AG08395 (cell line): ENCODE results near the gene HOXD11.

Experiments used
- DNase-seq: peaks from one replicate; pipeline ENCODE4 v3.0.0; 2012; ENCODE audit warnings: mixed read lengths, low spot score

Gene HOXD11

DNA sequence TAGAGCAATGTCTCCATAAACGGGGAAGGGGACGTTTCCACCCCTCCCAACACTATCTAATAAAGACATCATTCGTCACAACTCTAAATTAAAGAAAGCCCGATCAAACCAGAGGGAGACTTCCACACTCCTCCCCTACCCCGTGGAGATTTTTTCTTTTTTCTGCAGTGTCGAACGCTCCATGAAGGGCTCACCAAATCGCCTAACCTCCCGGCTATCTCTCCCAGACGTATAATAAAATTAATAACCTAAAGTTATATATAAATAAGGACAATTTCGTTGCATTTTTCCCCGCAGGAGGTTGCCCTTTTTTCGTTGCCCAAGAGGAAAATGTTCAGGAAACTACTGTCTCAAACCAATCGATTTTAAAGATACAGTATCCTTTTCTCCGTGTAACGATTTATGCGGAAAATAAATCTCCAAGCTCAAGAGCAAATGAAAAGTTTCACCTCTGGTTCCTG is 25.7 kb upstream of the HOXD11 start:
- no peak for DNase-seq

DNA sequence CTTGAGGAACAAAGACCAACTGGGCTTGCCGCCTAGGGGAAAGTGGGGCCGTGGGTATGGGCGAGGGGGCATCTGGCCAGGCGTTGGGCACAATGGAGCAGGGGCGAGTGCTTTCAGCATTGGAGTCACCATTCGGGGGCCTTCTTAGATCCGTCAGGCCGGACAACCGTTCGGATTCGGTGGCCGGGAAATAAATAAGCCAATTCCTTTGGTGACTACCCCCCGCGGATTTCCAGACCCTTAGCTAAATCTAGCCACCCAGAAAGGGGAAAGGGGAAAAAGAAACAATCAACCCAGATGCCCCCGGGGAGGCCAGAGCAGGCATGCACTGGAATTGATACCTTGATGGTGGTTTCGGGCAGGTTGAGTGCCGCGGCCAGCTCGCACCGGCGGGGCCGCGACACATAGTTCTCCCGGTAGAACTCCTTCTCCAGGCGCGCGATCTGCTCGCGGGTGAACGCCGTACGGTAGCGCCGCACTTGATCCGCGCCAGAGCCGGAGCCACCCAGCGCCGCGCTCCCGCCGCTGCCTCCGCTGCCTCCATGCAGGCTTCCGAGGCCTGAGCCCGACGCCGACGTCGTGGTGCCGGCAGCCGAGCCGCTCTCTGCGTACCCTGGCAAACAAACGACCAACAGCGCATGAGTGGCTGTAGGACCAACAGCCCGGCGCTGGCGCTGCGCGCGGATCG is 25.1 kb upstream of the HOXD11 start:
- DNase-seq: no peak

DNA sequence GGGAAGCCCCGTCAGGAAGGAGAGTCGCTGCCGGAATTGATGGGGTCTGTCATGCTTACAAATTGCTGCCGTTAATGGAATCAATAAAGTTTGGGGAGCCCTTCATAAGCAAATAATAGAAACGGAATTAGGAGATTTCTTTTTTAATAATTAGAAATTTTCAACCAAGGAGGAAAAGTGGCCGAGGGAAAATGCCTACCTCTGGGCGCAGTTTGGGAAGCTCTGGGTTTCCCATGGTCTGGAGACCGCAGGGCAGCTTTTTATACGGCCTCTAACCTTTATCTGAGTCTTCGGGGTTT is 24.6 kb upstream of the HOXD11 start:
- DNase-seq: no peak

DNA sequence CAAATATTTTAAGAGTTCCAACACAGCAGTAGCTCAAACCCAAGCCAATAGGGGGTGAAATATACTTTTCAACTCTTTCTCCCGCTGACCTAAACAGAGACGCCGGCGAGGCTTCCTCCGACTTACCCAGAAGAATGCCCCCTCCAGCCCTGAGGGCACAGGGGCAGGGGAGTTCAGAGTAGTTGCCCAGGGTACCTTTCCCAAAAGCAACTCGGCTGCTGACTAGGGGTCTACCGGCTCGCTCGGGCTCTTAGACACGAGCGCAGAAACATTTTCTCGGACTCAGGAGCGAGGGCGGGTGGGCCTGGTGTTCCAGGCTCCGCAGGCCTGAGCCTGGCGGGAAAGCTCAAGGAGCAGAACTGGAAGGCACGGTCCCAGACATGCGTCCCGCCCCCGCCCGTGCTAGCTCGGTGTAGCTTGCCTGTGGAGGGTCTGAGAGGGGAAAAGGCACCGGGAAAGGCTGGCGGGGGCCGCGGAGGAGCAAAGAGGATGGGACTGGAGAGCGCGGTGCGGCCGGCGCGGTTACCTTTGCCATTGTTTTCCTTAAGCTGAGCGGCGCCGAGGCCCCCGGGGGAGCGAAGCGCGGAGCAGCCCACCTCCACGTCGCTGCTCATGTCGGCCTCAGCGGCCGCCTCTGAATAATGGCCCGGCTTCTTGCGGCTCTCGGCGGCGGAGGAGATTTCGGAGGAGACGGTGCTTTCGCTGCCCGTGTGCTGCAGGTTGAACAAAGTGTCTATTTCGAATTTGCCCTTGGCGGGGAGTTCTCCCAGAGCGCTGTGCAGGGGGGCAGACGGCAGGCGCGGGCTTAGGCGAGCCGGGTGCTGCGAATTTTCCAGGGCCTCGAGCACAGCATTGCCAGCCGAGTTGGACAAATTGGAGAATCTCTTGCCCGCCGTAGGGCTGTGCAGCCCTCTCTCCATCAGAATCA is 24.0 kb upstream of the HOXD11 start:
- no peak for DNase-seq

DNA sequence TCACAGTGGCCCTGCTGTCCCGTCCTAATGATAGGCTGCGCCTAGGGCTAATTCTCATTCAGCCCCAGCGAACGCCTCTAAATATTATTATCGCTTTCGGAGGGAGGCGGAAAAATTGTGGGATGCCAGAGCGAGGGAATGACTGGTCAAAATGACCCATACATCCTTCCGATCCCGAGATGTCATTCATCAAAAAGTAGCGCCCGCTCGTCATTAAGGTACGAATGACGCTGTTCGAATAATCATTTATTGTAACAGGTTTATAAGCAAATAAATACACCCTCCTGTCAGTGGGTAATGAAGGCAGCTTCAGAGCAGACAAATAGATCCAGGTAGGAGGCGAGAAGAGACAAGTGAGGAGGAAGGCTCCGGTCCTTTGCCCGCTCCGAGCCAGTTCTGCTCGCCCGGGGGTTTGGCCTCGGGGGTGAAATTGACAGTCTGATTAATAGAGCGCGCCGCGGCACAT is 23.3 kb upstream of the HOXD11 start, which contains the start of gene EVX2:
EVX2 (minus strand) TSS at position 167 of the 466 bp plus-strand sequence. CDS start 186 bp downstream, outside the sequence.
- no peak for DNase-seq

DNA sequence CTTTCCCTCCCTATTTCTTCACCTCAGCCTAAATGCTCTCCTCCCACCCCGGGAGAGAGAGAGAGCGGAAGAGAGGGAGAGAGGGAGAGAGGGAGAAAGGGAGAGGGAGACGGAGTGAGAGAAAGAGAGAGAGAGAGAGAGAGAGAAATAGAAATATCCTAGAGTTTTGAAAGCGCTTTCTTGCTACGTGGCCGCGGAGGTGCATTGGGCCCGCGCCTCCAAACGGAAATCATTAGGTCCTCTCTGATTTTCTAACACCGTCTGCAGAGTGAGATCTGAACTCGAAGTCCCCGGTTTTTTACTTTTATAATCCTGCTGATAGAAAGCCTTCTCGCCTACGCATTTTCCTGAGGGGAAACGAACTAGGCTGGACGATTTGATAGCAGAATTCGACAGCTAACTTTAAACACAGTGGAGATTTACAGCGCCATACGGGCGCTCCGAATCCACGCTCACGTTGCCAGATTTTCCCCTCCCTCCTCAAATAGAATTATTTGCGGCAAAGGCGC is 22.4 kb upstream of the HOXD11 start:
- DNase-seq: no peak

DNA sequence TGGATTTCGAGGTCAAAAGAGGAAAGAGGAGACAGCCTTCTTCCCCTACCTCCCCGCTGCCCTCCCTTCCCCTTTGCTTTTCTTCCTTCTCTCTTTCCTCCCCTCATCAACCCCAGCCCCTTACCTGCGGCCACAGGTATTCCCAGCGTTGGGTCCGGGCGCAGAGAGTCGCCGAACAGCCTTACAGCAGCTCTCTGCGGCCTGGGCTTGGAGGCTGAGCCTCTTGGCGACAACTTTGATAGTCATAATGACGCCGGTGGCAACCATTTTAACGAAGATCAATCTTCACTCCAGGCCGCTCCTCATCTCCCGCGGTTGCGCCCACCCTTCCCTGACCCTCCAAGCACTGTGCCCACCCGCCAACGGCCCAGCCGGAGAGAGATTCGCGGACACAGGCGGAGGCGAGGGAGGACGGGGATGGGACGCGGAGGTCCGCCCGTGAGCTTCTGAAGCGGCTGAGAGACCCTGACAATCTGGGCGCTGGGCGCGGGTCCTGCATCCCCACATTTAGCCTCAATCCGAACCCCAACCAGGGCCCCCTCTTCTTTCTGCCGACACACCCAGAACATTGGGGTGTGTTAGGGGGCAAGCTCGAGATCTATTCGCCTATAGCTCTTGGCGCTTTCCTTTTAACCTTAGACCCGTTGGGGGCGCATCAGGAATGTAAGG is 21.8 kb upstream of the HOXD11 start:
- no peak for DNase-seq

DNA sequence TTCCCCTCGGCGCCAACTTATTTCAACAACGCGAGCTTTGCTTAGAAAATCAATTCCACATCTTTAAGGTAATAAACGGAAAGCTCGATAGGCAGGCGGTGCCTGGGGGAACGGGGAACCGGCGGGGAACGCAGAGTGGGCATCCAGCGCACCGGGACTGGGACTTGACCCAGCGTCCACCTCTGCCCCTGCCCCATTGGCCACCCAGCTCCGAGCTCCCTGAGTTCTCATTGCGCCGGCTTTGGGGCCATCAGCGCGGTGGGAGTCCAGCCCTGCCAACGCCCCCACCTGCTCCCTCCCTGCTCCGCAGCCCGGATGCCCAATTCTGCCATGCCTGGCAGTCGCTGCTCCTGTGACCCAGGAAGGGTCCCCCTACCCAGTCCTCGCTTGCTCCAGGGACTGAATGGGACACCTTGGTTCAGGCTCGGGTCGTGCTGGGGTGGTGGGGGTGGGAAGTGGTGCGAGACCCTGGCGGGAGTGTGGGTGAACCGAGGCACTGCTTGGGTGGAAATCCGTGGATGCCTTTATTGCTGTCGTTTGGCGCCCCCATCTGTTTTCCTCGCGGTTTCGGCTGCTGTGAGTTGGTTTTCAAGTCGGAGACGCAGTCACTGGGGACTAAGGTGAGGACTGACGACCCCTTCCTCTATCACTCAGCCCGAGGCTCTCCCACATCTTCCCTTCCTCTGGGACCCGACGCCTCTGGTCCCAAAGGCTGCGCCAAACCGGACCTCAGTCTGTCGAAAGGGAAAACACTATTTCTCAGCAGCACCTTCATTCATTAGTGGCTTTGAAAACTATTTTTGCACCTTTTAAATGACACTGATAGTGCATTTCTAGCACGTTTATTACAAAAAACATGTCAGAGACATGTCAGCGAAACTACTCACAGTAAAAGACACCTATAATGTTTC is 21.0 kb upstream of the HOXD11 start:
- peak; percentile 40 for DNase-seq

DNA sequence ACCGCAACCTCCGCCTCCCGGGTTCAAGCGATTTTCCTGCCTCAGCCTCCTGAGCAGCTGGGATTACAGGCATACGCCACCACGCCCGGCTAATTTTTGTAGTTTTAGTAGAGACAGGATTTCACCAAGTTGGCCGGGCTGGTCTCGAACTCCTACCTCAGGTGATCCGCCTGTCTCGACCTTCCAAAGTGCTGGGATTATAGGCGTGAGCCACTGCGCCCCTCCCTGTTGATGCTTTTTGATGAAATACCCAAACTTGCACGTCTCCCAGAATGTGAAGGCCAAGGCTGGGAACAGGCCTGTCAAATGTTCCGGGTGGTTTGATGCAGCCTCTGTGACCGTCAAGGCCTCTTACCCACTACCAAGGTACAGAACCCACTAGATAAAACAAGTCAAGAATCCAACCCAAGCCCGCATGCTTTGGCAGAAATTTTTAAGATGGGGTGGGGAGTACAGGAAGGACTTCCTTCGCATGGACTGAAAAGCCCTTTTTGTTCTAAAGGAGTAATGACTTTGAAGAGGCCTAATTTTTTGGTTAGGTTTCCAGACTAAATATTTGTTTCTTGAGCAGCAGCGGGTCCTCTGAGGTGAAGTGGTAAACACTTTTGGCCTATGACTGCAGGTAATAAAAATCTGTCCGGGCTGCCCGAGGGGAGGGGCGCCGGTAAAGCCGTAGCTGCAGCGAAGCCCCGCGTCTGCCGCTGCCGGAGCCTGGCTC is 19.6 kb upstream of the HOXD11 start:
- DNase-seq: no peak

DNA sequence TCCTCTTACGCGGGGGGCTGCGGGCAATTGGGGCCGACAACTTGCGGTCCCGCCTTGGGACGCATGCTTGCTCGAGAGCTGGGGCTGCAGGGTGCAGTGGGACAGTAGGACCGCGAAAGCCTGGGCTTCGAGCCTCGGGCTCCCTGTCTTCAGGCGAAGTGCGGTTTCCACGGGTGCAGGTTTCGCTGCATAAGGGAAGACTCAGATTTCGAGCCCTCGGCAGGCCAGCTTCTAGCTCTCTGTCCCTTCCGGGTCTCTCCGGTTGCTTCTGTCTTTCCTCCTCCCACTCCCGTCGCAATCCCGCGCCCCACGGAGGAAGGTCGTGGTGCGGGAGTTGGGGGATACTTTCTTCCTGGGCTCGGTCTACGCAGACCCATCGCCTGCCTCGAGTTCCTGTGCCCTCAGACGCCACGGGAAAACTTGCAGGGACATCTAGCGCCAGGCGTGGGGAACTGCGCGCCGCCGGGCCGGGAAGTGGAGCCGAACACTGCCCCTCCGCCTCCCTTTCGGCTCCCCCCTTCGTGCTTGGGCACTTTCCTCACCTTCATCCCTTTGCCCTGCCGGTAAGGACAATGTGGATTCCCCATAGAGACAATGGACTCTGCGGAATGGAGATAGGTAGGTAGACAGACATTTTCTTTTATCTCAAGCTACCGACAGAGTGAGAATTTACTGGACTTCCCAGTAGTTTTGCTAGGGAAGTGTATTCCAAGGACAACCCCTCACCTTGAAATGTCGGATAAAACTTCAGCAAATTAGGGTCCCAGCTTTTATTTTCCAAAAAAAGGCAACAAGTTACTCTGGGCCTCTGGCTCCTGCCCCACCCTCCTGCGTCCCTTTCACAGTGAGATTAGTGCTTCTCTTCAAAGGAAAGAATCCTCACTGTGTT is 18.8 kb upstream of the HOXD11 start:
- DNase-seq: peak; percentile 72

DNA sequence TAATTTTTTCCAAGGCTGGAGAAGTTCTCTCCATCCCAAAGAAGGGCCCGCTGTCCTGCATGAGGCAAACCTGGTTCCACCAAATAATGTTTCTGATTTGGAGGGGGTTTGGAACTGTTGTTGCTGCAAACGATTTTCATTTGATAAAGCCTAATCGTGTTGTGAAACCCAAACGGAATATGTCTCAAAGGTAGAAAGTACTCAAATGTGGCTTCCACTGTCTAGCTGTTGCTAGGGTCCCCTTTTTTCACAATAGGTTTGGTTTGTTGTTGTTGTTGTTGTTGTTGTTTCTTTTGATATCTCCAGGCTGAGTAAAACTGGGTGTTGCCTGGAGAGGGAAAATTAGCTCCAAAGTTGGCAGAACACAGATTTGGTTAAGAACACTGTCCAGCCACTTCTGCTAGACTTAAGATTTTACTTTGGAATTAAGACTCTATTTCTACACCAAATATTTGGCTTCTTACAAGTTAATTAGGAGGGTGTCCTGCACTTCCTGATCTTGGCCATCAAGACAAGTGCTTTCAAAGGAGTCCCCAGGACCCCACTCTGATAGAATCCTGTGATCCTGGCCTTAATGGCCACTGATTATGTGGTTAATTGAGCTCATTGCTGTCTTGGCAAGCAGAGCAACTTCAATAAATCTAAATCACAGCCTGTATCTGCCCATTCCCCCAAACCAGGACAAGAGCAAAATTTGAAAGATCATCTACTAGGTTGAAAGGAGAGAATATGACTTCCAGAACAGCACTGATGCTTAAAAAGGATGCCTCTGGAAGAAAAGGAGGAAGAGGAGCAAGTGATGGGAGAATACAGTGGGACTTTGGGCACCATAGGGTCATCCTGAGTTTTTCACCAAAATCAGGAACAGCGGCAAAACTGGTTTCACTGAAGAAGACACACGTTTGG is 17.9 kb upstream of the HOXD11 start:
- no peak for DNase-seq

DNA sequence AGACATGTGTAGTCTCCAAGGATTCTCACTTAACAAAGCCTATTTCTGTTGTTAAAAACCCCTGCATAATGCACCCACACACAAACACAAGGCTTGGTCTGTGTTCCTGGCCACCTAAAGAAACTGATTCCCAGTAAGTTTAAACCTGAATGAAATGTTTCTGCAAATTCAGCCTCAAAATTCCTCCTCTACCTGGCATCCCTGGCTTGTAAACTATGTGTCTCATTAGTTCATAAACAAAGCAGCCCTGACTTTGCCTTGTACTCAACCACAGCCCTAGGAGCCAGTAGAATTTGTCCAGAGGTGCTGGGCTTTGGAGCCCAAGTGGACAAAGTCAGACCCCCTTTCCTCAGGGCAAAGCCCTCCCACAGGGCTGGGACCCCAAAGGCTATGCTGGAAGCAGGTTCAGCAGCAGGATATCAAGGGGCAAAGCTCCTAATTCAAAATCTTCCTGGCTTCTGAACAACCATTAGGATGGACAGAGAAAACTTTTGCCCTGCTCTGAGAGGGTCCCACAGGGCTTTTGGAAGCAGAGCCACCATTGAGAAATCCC is 17.2 kb upstream of the HOXD11 start:
- no peak for DNase-seq

DNA sequence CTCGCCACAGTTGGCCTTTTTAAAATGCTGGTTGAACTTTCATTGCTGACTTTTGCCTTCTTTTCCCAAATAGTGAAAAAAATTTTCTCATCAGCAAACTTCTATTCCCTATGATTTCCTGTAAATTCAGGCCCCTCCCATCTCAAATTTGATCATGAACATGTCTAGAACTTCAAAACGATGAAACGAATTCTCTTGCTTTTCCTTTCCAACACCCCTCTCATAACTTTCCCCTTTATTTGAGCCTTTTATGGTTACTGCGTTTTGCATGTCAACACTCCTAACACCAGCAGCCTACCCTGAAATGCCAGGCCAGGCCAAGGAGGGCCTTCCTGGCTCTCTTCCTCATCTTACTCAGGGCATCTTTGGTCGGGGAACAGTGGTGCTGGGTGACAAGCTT is 16.2 kb upstream of the HOXD11 start:
- DNase-seq: no peak

DNA sequence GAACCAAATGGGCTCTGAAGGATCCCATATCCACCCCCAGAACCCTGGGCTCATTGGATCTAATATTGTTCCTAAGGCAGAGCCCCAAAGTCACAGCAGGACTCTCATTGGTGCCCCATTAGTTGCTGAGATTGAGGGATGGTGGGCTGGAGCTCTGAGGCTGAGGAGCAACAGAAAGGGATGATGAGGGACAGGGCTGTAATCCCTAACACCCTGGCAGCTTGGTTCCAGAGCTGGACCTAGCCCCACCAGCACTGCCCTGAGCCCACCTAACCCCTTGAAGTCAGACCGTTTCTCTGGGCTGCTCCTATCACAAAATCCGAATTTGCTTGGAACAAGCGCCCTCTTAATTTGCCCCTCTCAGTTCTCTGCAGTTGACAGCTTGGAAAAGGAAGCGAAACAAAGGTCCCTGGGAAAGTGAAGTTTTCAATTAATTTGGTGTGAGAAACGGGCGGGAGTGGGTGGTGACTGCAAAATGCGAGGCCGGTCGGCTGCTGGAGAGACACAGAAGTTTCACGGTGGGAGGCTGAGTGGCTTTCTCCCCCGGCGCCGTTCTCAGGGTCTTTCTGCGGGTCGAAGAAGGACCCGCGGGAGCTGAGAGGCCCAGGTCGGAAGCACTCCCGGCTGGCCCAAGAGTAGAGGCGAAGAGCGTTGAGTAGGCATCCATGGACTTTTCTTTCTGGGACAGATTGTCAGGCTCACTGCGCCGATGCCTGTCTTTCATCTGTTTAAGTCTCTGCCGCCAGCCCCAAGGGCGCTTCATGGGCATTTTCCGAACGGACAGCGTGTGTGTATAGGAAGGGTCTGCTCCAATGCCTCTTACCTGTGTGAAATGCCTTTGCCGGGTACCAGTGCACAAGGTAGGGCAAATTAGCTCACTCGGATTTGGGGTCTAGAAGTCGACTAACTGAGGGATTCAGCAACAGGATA is 15.5 kb upstream of the HOXD11 start:
- DNase-seq: no peak

DNA sequence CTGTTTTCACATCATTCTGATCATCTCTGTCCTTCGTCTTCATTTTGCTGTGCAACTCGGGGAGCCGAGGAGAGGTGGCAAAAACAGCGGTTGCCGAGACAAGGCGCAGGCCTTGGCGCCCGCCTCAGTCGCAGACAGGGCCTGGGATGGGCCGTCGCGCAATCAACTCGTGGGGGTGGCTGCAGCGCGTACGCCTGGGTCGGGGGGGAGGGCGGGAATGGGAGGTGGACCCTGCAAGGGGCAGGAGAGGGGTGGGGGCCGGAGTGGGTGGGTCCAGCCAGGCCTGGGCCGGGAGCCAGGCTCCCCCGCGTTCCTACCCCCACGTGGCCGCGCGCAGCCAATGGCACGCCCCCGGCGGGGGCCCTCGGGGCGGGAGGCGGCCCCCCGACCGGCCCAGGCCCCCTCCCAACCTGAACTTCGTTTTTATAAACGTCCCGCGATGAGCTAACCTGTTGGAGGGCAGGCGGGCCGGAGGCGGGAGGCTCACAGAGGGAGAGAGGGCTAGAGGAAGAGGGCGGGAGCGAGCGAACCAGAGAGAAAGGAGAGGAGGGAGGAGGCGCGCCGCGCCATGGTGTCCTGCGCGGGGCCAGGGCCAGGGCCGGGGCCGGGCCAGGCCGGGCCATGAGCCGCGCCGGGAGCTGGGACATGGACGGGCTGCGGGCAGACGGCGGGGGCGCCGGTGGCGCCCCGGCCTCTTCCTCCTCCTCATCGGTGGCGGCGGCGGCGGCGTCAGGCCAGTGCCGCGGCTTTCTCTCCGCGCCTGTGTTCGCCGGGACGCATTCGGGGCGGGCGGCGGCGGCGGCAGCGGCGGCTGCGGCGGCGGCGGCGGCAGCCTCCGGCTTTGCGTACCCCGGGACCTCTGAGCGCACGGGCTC is 14.6 kb upstream of the HOXD11 start, which contains the start of gene HOXD13:
HOXD13 (plus strand) TSS at position 452 of the 875 bp plus-strand sequence; CDS start at position 622, 170 bp downstream.
- no peak for DNase-seq
